ENCODE measurements around the gene ATF6B. TPM values are rescaled to one million over a fixed set of nuclear protein-coding genes. Genes with fewer than 3 reads are reported as not detected.
A peak's percentile ranks its signal among the peaks of the same experiment; 100 is the strongest.

The ATF6B gene
- total and polyA plus RNA-seq, 2 experiments from 2014 or later: 37.9 to 43.7 TPM

GRCh38 chr6:32156891-32157290, 28.8 kb upstream of the ATF6B start:
- no peak overlapping the region for H2AFZ ChIP-seq
- no peaks in the 10 kb centered on the region for H3K9me3 ChIP-seq (ENCODE audit: low read depth)
- 97% methylated on average over 9 of the region's 9 CpGs for WGBS (ENCODE audit: low lambda C conversion rate, missing lambda C conversion rate)
- TF ChIP-seq CTCF (IDR thresholded peaks at IDR 0.05; ENCODE audit: poor library complexity): no peak
- no peak for TF ChIP-seq EZH2 (IDR thresholded peaks at IDR 0.05; ENCODE audit: borderline replicate concordance)
- TF ChIP-seq EZH2phosphoT487 (IDR thresholded peaks at IDR 0.05; ENCODE audit: low read depth, severe bottlenecking, unreplicated experiment): no peak
- H3K36me3 ChIP-seq (replicated peaks; ENCODE audit: insufficient read depth, low read depth): peaks cover 6% of the 10 kb centered on the region
- peaks cover 21% of the 10 kb centered on the region for H3K4me1 ChIP-seq (ENCODE audit: insufficient read depth)
- no peak overlapping the region for H3K27ac ChIP-seq
- no peak for DNase-seq (ENCODE audit: low spot score)
- no peaks in the 10 kb centered on the region for H3K27me3 ChIP-seq
- H3K79me2 ChIP-seq: peaks cover 28% of the 10 kb centered on the region
- no peak overlapping the region for H3K4me2 ChIP-seq
- H4K20me1 ChIP-seq (ENCODE audit: insufficient read depth, poor library complexity, severe bottlenecking): no peaks in the 10 kb centered on the region
- no peak overlapping the region for H3K4me3 ChIP-seq
- no peaks in the 10 kb centered on the region for H3K9me2 ChIP-seq (replicated peaks; ENCODE audit: insufficient read depth)

GRCh38 chr6:32154514-32155161, 26.6 kb upstream of the ATF6B start:
- peak overlapping the region; percentile 87 for H3K4me2 ChIP-seq
- no peaks in the 10 kb centered on the region for H3K9me3 ChIP-seq (ENCODE audit: low read depth)
- H3K4me3 ChIP-seq: peak overlapping the region; percentile 72
- H3K9me2 ChIP-seq (replicated peaks; ENCODE audit: insufficient read depth): no peaks in the 10 kb centered on the region
- DNase-seq (ENCODE audit: low spot score): peak; percentile 90
- peaks cover 6% of the 10 kb centered on the region for H3K36me3 ChIP-seq (replicated peaks; ENCODE audit: insufficient read depth, low read depth)
- peak overlapping the region; percentile 61 for H2AFZ ChIP-seq
- H3K27ac ChIP-seq: peak overlapping the region; percentile 96
- H3K79me2 ChIP-seq: peaks cover 28% of the 10 kb centered on the region
- peaks cover 22% of the 10 kb centered on the region for H3K4me1 ChIP-seq (ENCODE audit: insufficient read depth)
- H3K27me3 ChIP-seq: peaks cover 9% of the 10 kb centered on the region
- no peak for TF ChIP-seq EZH2 (IDR thresholded peaks at IDR 0.05; ENCODE audit: borderline replicate concordance)
- peak; percentile 69 for TF ChIP-seq CTCF (IDR thresholded peaks at IDR 0.05; ENCODE audit: poor library complexity)
- H4K20me1 ChIP-seq (ENCODE audit: insufficient read depth, poor library complexity, severe bottlenecking): no peaks in the 10 kb centered on the region
- 14% methylated on average over 34 of the region's 34 CpGs for WGBS (ENCODE audit: low lambda C conversion rate, missing lambda C conversion rate)

- H3K27me3 ChIP-seq: peaks cover 17% of the 10 kb centered on the region
- no peak for TF ChIP-seq EZH2phosphoT487 (IDR thresholded peaks at IDR 0.05; ENCODE audit: low read depth, severe bottlenecking, unreplicated experiment)
- TF ChIP-seq CTCF (IDR thresholded peaks at IDR 0.05; ENCODE audit: poor library complexity): peak; percentile 28
- no peak for TF ChIP-seq EZH2 (IDR thresholded peaks at IDR 0.05; ENCODE audit: borderline replicate concordance)
- H4K20me1 ChIP-seq (ENCODE audit: insufficient read depth, poor library complexity, severe bottlenecking): no peaks in the 10 kb centered on the region
- peak; percentile 94 for DNase-seq (ENCODE audit: low spot score)
- H3K9me2 ChIP-seq (replicated peaks; ENCODE audit: insufficient read depth): no peaks in the 10 kb centered on the region
- peak within 1 kb of the TSS; percentile 61 for H2AFZ ChIP-seq
- 1% methylated on average over 43 of the region's 52 CpGs for WGBS (ENCODE audit: low lambda C conversion rate, missing lambda C conversion rate)
- no peaks in the 10 kb centered on the region for H3K9me3 ChIP-seq (ENCODE audit: low read depth)
- H3K4me3 ChIP-seq: peak within 1 kb of the TSS; percentile 72
- H3K27ac ChIP-seq: peak within 1 kb of the TSS; percentile 96
- H3K79me2 ChIP-seq: peaks cover 28% of the 10 kb centered on the region
- H3K36me3 ChIP-seq (replicated peaks; ENCODE audit: insufficient read depth, low read depth): peaks cover 6% of the 10 kb centered on the region
- H3K4me1 ChIP-seq (ENCODE audit: insufficient read depth): peaks cover 22% of the 10 kb centered on the region
- H3K4me2 ChIP-seq: peak within 1 kb of the TSS; percentile 87
Observed at GRCh38 chr6:32153564-32154513, 25.8 kb upstream of the ATF6B start, which contains the start of gene PPT2. Gene PPT2, plus strand, starts transcription at chr6:32154141. Its CDS starts 454 bp downstream, at chr6:32154595.
